ENCODE results near the gene FXYD7. TPM values are rescaled to one million over a fixed set of nuclear protein-coding genes. Genes with fewer than 3 reads are reported as not detected.

FXYD7 gene
- total RNA-seq, 1 donor: under 0.01 TPM

DNA sequence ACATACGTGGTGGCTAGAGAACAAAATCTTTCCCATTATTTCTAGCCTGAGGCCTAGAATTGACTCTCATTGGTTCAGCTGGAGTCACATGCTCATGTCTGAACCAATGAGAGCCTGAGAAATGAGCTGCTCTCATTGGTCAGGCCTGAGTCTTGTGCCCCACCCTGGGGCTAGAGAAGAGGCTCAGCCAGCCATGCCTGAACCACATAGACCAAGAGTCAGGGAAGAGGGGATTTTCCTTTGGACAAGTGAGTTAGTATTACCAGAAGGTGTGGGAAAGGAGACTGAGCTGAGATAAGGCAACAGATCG lies 18.3 kb downstream of the FXYD7 start:
- DNase-seq (ENCODE audit: low read depth): no peak
- H3K4me3 ChIP-seq (ENCODE audit: low read depth, low read length): no peak overlapping the region
- no peak for TF ChIP-seq CTCF (IDR thresholded peaks at IDR 0.05; ENCODE audit: insufficient read depth, low read depth, low read length)

- H3K4me3 ChIP-seq (ENCODE audit: low read depth, low read length): no peak overlapping the region
- no peak for TF ChIP-seq CTCF (IDR thresholded peaks at IDR 0.05; ENCODE audit: insufficient read depth, low read depth, low read length)
- no peak for DNase-seq (ENCODE audit: low read depth)
Observed at GRCh38 chr19:35162471-35163326, 19.6 kb downstream of the FXYD7 start.

- no peak for TF ChIP-seq CTCF (IDR thresholded peaks at IDR 0.05; ENCODE audit: insufficient read depth, low read depth, low read length)
- H3K4me3 ChIP-seq (ENCODE audit: low read depth, low read length): no peak overlapping the region
- no peak for DNase-seq (ENCODE audit: low read depth)
Observed at GRCh38 chr19:35164418-35164817, 21.4 kb downstream of the FXYD7 start.

- TF ChIP-seq CTCF (IDR thresholded peaks at IDR 0.05; ENCODE audit: insufficient read depth, low read depth, low read length): no peak
- DNase-seq (ENCODE audit: low read depth): no peak
- no peak overlapping the region for H3K4me3 ChIP-seq (ENCODE audit: low read depth, low read length)
Observed at GRCh38 chr19:35165200-35166058, 22.4 kb downstream of the FXYD7 start.

DNA sequence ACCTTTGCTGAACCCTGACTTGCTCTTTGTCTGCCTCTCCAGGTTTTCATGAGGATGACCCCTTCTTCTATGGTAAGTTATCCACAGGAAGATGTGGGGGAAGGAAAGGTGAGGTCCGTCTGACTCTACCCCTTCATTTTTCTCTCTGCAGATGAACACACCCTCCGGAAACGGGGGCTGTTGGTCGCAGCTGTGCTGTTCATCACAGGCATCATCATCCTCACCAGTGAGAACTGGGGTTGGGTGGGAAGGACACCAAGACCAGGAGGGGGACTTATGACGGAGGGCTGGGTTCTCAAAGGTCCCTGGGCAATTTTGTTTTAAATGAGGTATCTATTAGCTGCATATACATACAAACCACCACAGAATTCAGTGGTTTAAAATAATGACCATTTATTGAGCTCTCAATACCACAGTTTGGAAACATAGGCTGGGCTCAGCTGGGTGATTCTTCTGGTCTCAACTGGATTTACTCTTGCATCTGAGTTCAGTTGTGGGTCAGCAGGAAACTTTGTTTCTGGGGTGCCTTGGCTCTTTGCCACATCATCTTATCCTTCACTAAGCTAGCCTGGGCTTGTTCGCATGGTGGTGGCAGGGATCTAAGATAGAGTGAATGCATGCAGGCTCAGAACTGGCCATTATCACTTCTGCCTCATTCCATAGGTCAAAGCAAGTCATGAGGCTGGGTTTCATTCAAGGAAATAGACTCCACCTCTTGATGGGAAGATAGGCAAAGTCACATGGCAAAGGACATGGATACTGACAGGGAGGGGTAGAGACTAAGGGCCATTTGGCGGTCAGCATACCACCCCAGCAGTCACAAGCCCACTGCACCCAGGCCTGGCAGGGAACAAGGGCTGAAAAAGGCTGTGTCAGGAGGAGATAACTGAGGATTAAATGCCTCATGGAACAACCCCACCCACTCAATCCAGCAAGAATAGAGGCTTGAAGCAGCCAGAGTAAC lies 23.3 kb downstream of the FXYD7 start:
- DNase-seq (ENCODE audit: low read depth): no peak
- no peak overlapping the region for H3K4me3 ChIP-seq (ENCODE audit: low read depth, low read length)
- no peak for TF ChIP-seq CTCF (IDR thresholded peaks at IDR 0.05; ENCODE audit: insufficient read depth, low read depth, low read length)

All from fibroblast of villous mesenchyme (primary cell).